Stimulated activated CD4-positive, alpha-beta T cell treated with anti-CD3 and anti-CD28 coated beads, Interleukin-15, amount 100 ng/mL, for 24 hours (primary cell): ENCODE data around the gene FOXD3.
A peak's percentile ranks its signal among the peaks of the same experiment; 100 is the strongest.

Experiments used
- DNase-seq: peaks from one replicate; pipeline ENCODE4 v3.0.0-alpha.2; 2020

FOXD3 gene

GRCh38 chr1:63362578-63362977, 40.2 kb downstream of the FOXD3 start:
- no peak for DNase-seq

GRCh38 chr1:63363014-63363413, 40.6 kb downstream of the FOXD3 start:
- DNase-seq = no peak

GRCh38 chr1:63366908-63367214, 44.5 kb downstream of the FOXD3 start:
- DNase-seq = no peak

GRCh38 chr1:63367215-63368103, 45.1 kb downstream of the FOXD3 start, which contains the start of gene ALG6:
Gene ALG6 (plus strand): TSS chr1:63367627. CDS start chr1:63370978, 3,351 bp downstream.
- DNase-seq = peak; percentile 95

- DNase-seq = peak; percentile 3
Observed at GRCh38 chr1:63368131-63368530, 45.8 kb downstream of the FOXD3 start.
